Measurements from ENCODE around the gene EFHB. TPM values are rescaled to one million over a fixed set of nuclear protein-coding genes. Genes with fewer than 3 reads are reported as not detected.
A peak's percentile ranks its signal among the peaks of the same experiment; 100 is the strongest.

Gene EFHB
- total RNA-seq, 2 experiments from 2014 or later, result 0.86 TPM; not detected in 1

DNA sequence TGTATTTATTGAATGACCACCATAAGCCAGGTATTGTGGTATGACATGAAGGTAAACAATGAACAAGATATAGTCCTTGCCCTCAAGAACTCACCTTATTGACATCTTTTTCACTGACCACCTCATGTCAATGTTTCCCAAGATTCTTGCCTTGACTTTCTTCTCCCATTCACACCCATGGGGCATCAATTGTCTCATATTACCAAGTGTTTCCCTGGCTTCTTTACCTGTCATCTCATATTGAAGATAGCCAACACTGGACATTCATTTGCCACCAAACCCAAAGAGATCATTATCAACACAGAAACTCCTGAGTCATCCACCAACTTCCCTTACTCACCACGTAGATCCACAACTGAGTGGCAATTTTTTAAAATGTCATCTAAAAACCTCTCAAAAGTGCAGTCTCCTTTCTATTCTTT lies 2.2 kb downstream of the EFHB start:
- BruUV-seq (replicated peaks), result no TSS peak
- Histone ChIP-seq H3K79me2 (ENCODE audit: insufficient read depth, low read depth, low read length) (no peaks in the 10 kb centered on the region), H2AFZ (ENCODE audit: low read length) (no peak overlapping the region), H3K27ac (ENCODE audit: low read depth, low read length, poor library complexity, severe bottlenecking) (no peak overlapping the region), H3K9me3 (ENCODE audit: low read length) (no peaks in the 10 kb centered on the region), H3K36me3 (ENCODE audit: insufficient read depth, low read length) (no peaks in the 10 kb centered on the region), H3K4me2 (ENCODE audit: low read length) (no peak overlapping the region), H4K20me1 (ENCODE audit: insufficient read depth, low read length) (no peaks in the 10 kb centered on the region), H3K4me1 (ENCODE audit: insufficient read depth, low read length, poor library complexity, severe bottlenecking) (no peaks in the 10 kb centered on the region), H3K9me2 (ENCODE audit: insufficient read depth, low read length) (no peaks in the 10 kb centered on the region), H3K4me3 (ENCODE audit: low read depth, low read length, poor library complexity, severe bottlenecking) (no peak overlapping the region)
- intact Hi-C loops (cut with micrococcal nuclease; ENCODE audit: unreplicated experiment), result no loop called here
- DNase-seq (ENCODE audit: low spot score), result no peak
- POLR2A ChIA-PET, result no interaction called here
- CTCF ChIA-PET (ENCODE audit: unreplicated experiment), result no interaction called here
- TF ChIP-seq, protein P1, sequence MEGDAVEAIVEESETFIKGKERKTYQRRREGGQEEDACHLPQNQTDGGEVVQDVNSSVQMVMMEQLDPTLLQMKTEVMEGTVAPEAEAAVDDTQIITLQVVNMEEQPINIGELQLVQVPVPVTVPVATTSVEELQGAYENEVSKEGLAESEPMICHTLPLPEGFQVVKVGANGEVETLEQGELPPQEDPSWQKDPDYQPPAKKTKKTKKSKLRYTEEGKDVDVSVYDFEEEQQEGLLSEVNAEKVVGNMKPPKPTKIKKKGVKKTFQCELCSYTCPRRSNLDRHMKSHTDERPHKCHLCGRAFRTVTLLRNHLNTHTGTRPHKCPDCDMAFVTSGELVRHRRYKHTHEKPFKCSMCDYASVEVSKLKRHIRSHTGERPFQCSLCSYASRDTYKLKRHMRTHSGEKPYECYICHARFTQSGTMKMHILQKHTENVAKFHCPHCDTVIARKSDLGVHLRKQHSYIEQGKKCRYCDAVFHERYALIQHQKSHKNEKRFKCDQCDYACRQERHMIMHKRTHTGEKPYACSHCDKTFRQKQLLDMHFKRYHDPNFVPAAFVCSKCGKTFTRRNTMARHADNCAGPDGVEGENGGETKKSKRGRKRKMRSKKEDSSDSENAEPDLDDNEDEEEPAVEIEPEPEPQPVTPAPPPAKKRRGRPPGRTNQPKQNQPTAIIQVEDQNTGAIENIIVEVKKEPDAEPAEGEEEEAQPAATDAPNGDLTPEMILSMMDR (conservative IDR thresholded peaks at IDR 0.05; ENCODE audit: low read length), result no peak
- TF ChIP-seq EZH2phosphoT487 (IDR thresholded peaks at IDR 0.05; ENCODE audit: borderline replicate concordance, low read depth, low read length), result no peak

DNA sequence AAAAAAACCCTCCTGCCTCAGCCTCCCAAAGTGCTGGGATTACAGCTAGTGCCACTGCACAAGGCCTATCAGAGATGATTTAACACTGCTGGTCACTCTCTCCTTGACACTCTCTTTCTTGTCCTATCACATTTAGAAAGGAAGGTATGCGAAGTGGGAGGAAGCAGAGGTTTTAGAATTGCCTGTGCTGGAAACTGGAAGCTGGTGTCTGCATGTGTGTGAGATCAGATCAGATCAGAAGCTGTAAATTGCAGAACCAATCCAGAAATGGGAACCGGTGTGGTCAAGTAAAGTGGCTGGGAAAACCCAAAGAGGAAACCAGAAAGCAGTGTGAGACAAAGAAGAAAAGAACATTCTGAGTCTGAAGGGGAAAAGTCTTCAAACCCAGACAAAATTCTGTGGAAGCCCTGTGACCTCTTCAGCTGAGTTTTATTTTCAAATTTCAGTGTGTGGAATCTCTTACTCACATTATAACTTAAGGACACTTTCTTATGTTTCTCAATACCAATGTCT lies 2.8 kb downstream of the EFHB start:
- TF ChIP-seq EZH2phosphoT487 (IDR thresholded peaks at IDR 0.05; ENCODE audit: borderline replicate concordance, low read depth, low read length), result no peak
- TF ChIP-seq, protein P1 (conservative IDR thresholded peaks at IDR 0.05; ENCODE audit: low read length), result no peak
- H3K4me1 ChIP-seq (ENCODE audit: insufficient read depth, low read length, poor library complexity, severe bottlenecking), result no peaks in the 10 kb centered on the region
- no peaks in the 10 kb centered on the region for H3K36me3 ChIP-seq (ENCODE audit: insufficient read depth, low read length)
- H3K9me3 ChIP-seq (ENCODE audit: low read length), result no peaks in the 10 kb centered on the region
- CTCF ChIA-PET (ENCODE audit: unreplicated experiment), result no interaction called here
- H3K4me2 ChIP-seq (ENCODE audit: low read length), result no peak overlapping the region
- no TSS peak for BruUV-seq (replicated peaks)
- no peak for DNase-seq (ENCODE audit: low spot score)
- H4K20me1 ChIP-seq (ENCODE audit: insufficient read depth, low read length), result no peaks in the 10 kb centered on the region
- no peak overlapping the region for H3K4me3 ChIP-seq (ENCODE audit: low read depth, low read length, poor library complexity, severe bottlenecking)
- H2AFZ ChIP-seq (ENCODE audit: low read length), result 0 out of 2 replicates have a peak overlapping the region, but pooled peaks have one; percentile 36
- no peaks in the 10 kb centered on the region for H3K9me2 ChIP-seq (ENCODE audit: insufficient read depth, low read length)
- no peak overlapping the region for H3K27ac ChIP-seq (ENCODE audit: low read depth, low read length, poor library complexity, severe bottlenecking)
- intact Hi-C loops (cut with micrococcal nuclease; ENCODE audit: unreplicated experiment), result no loop called here
- no peaks in the 10 kb centered on the region for H3K79me2 ChIP-seq (ENCODE audit: insufficient read depth, low read depth, low read length)
- POLR2A ChIA-PET, result no interaction called here

DNA sequence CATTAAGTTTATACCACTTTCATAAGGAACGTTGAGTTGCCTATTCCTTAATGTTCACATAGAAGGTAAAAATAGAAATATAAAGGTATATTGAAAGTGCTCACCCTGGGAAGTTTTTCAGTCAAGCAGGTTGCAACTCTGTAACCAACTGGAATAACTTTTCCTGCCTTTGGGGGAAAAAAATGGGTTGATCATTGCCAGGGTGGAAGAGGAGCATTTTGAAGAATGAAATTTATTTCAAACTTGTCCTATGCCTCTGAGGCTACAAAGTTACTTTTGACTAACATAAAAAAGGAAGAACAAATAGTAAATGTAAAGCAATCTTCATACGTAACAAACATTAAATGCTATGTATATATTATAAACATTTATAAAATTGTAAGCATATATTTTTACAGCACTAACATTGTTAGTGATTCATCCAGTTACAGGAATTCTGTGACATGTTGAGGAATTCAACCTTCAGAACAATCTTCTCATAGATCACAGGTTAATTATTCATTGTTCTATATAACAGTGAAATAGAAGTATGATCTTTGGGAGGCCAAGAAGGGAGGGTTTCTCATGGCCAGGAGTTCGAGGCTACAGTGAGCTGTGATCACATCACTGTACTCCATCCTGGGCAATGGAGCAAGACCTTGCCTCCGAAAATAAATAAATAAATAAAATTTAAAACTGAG lies 13.5 kb downstream of the EFHB start:
- H3K4me2 ChIP-seq (ENCODE audit: low read length), result no peak overlapping the region
- no peak overlapping the region for H3K4me3 ChIP-seq (ENCODE audit: low read depth, low read length, poor library complexity, severe bottlenecking)
- no peaks in the 10 kb centered on the region for H3K9me2 ChIP-seq (ENCODE audit: insufficient read depth, low read length)
- no peak for DNase-seq (ENCODE audit: low spot score)
- BruUV-seq (replicated peaks), result no TSS peak
- no peak overlapping the region for H2AFZ ChIP-seq (ENCODE audit: low read length)
- no peaks in the 10 kb centered on the region for H3K9me3 ChIP-seq (ENCODE audit: low read length)
- ChIA-PET POLR2A (no interaction called here), CTCF (ENCODE audit: unreplicated experiment) (no interaction called here)
- H3K4me1 ChIP-seq (ENCODE audit: insufficient read depth, low read length, poor library complexity, severe bottlenecking), result no peaks in the 10 kb centered on the region
- H4K20me1 ChIP-seq (ENCODE audit: insufficient read depth, low read length), result no peaks in the 10 kb centered on the region
- no peak overlapping the region for H3K27ac ChIP-seq (ENCODE audit: low read depth, low read length, poor library complexity, severe bottlenecking)
- intact Hi-C loops (cut with micrococcal nuclease; ENCODE audit: unreplicated experiment), result no loop called here
- TF ChIP-seq, protein P1 (conservative IDR thresholded peaks at IDR 0.05; ENCODE audit: low read length), result no peak
- TF ChIP-seq EZH2phosphoT487 (IDR thresholded peaks at IDR 0.05; ENCODE audit: borderline replicate concordance, low read depth, low read length), result no peak
- no peaks in the 10 kb centered on the region for H3K79me2 ChIP-seq (ENCODE audit: insufficient read depth, low read depth, low read length)
- H3K36me3 ChIP-seq (ENCODE audit: insufficient read depth, low read length), result no peaks in the 10 kb centered on the region
